ENCODE results near the gene STPG4. TPM values are rescaled to one million over a fixed set of nuclear protein-coding genes. Genes with fewer than 3 reads are reported as not detected.

STPG4 gene
- total RNA-seq, 4 donors from 2014 or later = 0.64 to 1.2 (median 0.82) TPM; not detected in 1

DNA sequence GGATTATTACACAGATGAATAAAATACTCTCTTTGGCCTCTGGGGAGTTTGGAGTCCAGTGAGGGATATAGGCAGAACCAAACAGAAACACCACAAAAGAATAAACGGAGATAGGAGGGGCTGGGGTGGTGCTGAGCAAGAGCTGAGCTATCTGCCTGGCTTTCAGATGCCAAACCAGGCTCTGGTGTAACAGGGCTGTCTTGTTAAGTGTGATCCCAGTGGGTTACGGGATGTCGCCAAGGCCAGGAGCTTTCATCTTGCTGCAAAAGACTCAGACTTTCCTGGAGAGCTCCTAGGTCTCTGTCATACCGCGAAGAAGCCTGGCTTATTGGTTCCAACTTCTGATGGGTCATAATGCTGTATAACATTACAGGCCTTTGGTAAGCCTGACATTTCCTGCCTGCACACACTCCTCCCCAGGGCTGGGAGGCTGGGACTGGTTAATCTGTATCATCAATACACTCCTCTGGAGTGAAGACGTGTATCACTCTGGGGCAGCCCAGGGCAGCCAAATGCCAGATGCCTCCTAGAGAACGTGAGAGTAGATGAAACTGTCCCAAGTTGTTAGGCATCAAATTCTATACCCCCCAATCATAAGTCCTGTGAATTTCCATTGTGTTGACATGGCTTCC, 60.5 kb downstream of the STPG4 start:
- DNase-seq = no peak
- H3K4me3 ChIP-seq = no peak overlapping the region
- in situ Hi-C loops (cut with MboI; ENCODE audit: low pct_ligation_motif_present in 1 of 4, low pct_unique_long_range_greater_than_20kb in 1 of 4, low sequenced_read_pairs in 3 of 4) (no loop called here), intact Hi-C loops (cut with DNase I; ENCODE audit: low total_unique reads) (no loop called here)
- 93 to 100% methylated on average over 1 to 7 of the region's 7 CpGs for WGBS, 2 donors (ENCODE audit: low coverage in 1 of 2)
- peaks cover 0 to 12% (median 1%) of the 10 kb centered on the region in 4 donors for H3K4me1 ChIP-seq
- H3K36me3 ChIP-seq = no peaks in the 10 kb centered on the region
- H3K27me3 ChIP-seq = no peaks in the 10 kb centered on the region
- no peaks in the 10 kb centered on the region for H3K9me3 ChIP-seq
- H3K27ac ChIP-seq = no peak overlapping the region
- TF ChIP-seq, protein P1, sequence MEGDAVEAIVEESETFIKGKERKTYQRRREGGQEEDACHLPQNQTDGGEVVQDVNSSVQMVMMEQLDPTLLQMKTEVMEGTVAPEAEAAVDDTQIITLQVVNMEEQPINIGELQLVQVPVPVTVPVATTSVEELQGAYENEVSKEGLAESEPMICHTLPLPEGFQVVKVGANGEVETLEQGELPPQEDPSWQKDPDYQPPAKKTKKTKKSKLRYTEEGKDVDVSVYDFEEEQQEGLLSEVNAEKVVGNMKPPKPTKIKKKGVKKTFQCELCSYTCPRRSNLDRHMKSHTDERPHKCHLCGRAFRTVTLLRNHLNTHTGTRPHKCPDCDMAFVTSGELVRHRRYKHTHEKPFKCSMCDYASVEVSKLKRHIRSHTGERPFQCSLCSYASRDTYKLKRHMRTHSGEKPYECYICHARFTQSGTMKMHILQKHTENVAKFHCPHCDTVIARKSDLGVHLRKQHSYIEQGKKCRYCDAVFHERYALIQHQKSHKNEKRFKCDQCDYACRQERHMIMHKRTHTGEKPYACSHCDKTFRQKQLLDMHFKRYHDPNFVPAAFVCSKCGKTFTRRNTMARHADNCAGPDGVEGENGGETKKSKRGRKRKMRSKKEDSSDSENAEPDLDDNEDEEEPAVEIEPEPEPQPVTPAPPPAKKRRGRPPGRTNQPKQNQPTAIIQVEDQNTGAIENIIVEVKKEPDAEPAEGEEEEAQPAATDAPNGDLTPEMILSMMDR (IDR thresholded peaks at IDR 0.05) = no peak
- TF ChIP-seq POLR2A (IDR thresholded peaks at IDR 0.05) (no peak), EP300 (IDR thresholded peaks at IDR 0.05; ENCODE audit: low read depth) (no peak), POLR2AphosphoS5 (IDR thresholded peaks at IDR 0.05) (no peak)

DNA sequence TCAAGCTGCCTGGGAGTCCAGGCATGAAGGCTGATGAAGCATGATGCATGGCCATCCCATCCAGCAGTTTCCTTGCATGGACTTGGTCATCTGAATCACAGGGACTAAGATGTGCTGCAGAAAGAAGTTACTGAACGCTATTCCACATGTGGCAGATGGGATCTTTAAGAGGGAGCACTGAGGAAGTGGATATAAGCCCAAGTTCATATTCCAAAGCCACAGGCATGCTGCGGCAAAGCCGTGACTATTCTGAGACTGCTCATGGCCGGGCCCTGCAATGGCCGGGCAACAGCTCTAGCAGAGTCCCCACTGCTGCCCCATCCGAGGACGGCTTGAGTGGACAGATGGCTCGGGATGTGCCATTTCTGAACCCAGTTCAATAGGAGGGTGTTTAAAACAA, 61.5 kb downstream of the STPG4 start:
- in situ Hi-C loops (cut with MboI; ENCODE audit: low pct_ligation_motif_present in 1 of 4, low pct_unique_long_range_greater_than_20kb in 1 of 4, low sequenced_read_pairs in 3 of 4) (no loop called here), intact Hi-C loops (cut with DNase I; ENCODE audit: low total_unique reads) (no loop called here)
- Histone ChIP-seq H3K27me3 (no peaks in the 10 kb centered on the region), H3K36me3 (no peaks in the 10 kb centered on the region), H3K4me1 (peaks cover 1 to 9% (median 7%) of the 10 kb centered on the region in 4 donors), H3K27ac (no peak overlapping the region), H3K4me3 (no peak overlapping the region), H3K9me3 (no peaks in the 10 kb centered on the region)
- TF ChIP-seq, protein P1 (IDR thresholded peaks at IDR 0.05) = no peak
- TF ChIP-seq EP300 (IDR thresholded peaks at IDR 0.05; ENCODE audit: low read depth) (no peak), POLR2A (IDR thresholded peaks at IDR 0.05) (no peak), POLR2AphosphoS5 (IDR thresholded peaks at IDR 0.05) (no peak)
- no peak for DNase-seq
- 96% methylated on average over 8 of the region's 8 CpGs; no CpG with 5 or more reads in 1 of the 2 donors for WGBS, 2 donors (ENCODE audit: low coverage in 1 of 2)

DNA sequence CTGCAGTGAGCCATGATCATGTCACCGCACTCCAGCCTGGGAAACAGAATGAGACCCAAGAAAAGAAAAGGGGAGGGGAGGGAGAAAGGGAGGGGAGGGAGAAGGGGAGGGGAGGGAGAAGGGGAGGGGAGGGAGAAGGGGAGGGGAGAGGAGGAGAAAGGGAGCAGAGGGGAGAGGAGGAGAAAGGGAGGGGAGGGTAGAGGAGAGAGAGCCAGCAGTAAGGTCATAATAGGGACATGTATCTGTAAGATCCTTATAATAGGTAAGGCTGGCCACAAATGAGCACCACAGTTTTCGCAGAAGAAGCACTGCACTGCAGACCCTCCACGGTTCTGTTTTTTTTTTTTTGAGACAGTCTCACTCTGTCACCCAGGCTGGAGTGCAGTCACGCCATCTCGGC, 62.6 kb downstream of the STPG4 start:
- no peak for DNase-seq
- Histone ChIP-seq H3K4me1 (peaks cover 5 to 11% (median 9%) of the 10 kb centered on the region in 4 donors), H3K27me3 (no peaks in the 10 kb centered on the region), H3K27ac (no peak overlapping the region), H3K9me3 (no peaks in the 10 kb centered on the region), H3K36me3 (no peaks in the 10 kb centered on the region), H3K4me3 (no peak overlapping the region)
- TF ChIP-seq POLR2AphosphoS5 (IDR thresholded peaks at IDR 0.05) (no peak), POLR2A (IDR thresholded peaks at IDR 0.05) (no peak), EP300 (IDR thresholded peaks at IDR 0.05; ENCODE audit: low read depth) (no peak)
- TF ChIP-seq, protein P1 (IDR thresholded peaks at IDR 0.05) = no peak
- intact Hi-C loops (cut with DNase I; ENCODE audit: low total_unique reads) (no loop called here), in situ Hi-C loops (cut with MboI; ENCODE audit: low pct_ligation_motif_present in 1 of 4, low pct_unique_long_range_greater_than_20kb in 1 of 4, low sequenced_read_pairs in 3 of 4) (no loop called here)
- WGBS, 2 donors (ENCODE audit: low coverage in 1 of 2) = 80 to 94% methylated on average over 1 to 5 of the region's 5 CpGs

DNA sequence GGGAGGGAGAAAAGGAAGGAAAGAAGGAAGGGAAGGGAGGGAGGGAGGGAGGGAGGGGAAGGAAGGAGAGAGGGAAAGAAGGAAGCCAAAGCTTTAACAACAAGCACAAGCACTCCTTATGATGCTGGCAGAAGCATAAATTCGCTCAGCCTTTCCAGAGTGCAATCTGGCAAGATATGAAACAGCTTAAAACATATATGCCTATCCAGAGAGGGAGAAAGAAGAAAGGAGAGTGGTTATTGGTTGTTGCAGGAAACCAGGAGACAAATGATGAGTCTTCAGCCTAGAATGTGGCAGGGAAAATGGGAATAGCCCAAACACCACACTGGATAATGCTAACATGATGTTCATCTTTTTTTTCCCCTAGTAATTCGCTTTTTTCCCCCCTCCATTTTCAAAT, 64.0 kb downstream of the STPG4 start:
- 74 to 78% methylated on average over 2 of the region's 2 CpGs for WGBS, 2 donors (ENCODE audit: low coverage in 1 of 2)

More for the DNA sequence above, 64.0 kb downstream of the STPG4 start:
- DNase-seq = no peak
- TF ChIP-seq POLR2A (IDR thresholded peaks at IDR 0.05) = no peak
- TF ChIP-seq EP300 (IDR thresholded peaks at IDR 0.05; ENCODE audit: low read depth) = no peak
- TF ChIP-seq POLR2AphosphoS5 (IDR thresholded peaks at IDR 0.05) = no peak
- TF ChIP-seq, protein P1 (IDR thresholded peaks at IDR 0.05) = no peak
- H3K36me3 ChIP-seq = no peaks in the 10 kb centered on the region
- in situ Hi-C loops (cut with MboI; ENCODE audit: low pct_ligation_motif_present in 1 of 4, low pct_unique_long_range_greater_than_20kb in 1 of 4, low sequenced_read_pairs in 3 of 4) (no loop called here), intact Hi-C loops (cut with DNase I; ENCODE audit: low total_unique reads) (no loop called here)
- no peaks in the 10 kb centered on the region for H3K27me3 ChIP-seq
- no peak overlapping the region for H3K27ac ChIP-seq
- H3K4me1 ChIP-seq = peaks cover 11 to 21% (median 15%) of the 10 kb centered on the region in 4 donors
- no peak overlapping the region for H3K4me3 ChIP-seq
- H3K9me3 ChIP-seq = no peaks in the 10 kb centered on the region

All from transverse colon (tissue), 4 donors.